ENCODE results near the gene TELO2. TPM values are rescaled to one million over a fixed set of nuclear protein-coding genes. Genes with fewer than 3 reads are reported as not detected.

The TELO2 gene
- total and polyA plus RNA-seq, 9 donors: 0.27 to 36.8 (median 31.7) TPM

GRCh38 chr16:1512774-1513173 lies 19.6 kb downstream of the TELO2 start:
- no peak overlapping the region for H3K27ac ChIP-seq
- H3K9me3 ChIP-seq: no peaks in the 10 kb centered on the region
- H3K4me3 ChIP-seq: no peak overlapping the region
- no peak for TF ChIP-seq POLR2A (IDR thresholded peaks at IDR 0.05)
- TF ChIP-seq EP300 (IDR thresholded peaks at IDR 0.05): no peak
- TF ChIP-seq CTCF (IDR thresholded peaks at IDR 0.05): no peak
- no peaks in the 10 kb centered on the region for H3K4me1 ChIP-seq (ENCODE audit: insufficient read depth)
- H3K36me3 ChIP-seq: no peaks in the 10 kb centered on the region
- H3K27me3 ChIP-seq: no peaks in the 10 kb centered on the region
- no peak for DNase-seq
- WGBS, 3 donors: 78 to 85% (median 83%) methylated on average over 15 of the region's 15 CpGs
- intact Hi-C loops (cut with DNase I): no loop called here

GRCh38 chr16:1514507-1514906 lies 21.3 kb downstream of the TELO2 start:
- TF ChIP-seq EP300 (IDR thresholded peaks at IDR 0.05) (no peak), POLR2A (IDR thresholded peaks at IDR 0.05) (no peak), CTCF (IDR thresholded peaks at IDR 0.05) (no peak)
- H3K36me3 ChIP-seq: no peaks in the 10 kb centered on the region
- 61 to 97% (median 97%) methylated on average over 3 of the region's 3 CpGs for WGBS, 3 donors
- H3K4me3 ChIP-seq: no peak overlapping the region
- H3K9me3 ChIP-seq: no peaks in the 10 kb centered on the region
- no peak for DNase-seq
- intact Hi-C loops (cut with DNase I): no loop called here
- H3K27ac ChIP-seq: no peak overlapping the region
- H3K4me1 ChIP-seq (ENCODE audit: insufficient read depth): no peaks in the 10 kb centered on the region
- H3K27me3 ChIP-seq: no peaks in the 10 kb centered on the region

GRCh38 chr16:1518626-1519135 lies 25.5 kb downstream of the TELO2 start:
- H3K4me1 ChIP-seq (ENCODE audit: insufficient read depth): no peaks in the 10 kb centered on the region
- no peaks in the 10 kb centered on the region for H3K9me3 ChIP-seq
- no peaks in the 10 kb centered on the region for H3K27me3 ChIP-seq
- TF ChIP-seq CTCF (IDR thresholded peaks at IDR 0.05): no peak
- no peak for TF ChIP-seq EP300 (IDR thresholded peaks at IDR 0.05)
- H3K36me3 ChIP-seq: no peaks in the 10 kb centered on the region
- intact Hi-C loops (cut with DNase I): no loop called here
- no peak overlapping the region for H3K27ac ChIP-seq
- WGBS, 3 donors: 87 to 95% (median 87%) methylated on average over 16 of the region's 16 CpGs
- no peak overlapping the region for H3K4me3 ChIP-seq
- DNase-seq: no peak

GRCh38 chr16:1519831-1520230 lies 26.7 kb downstream of the TELO2 start:
- WGBS, 3 donors: 90 to 96% (median 92%) methylated on average over 17 of the region's 17 CpGs
- no peaks in the 10 kb centered on the region for H3K36me3 ChIP-seq

More at GRCh38 chr16:1519831-1520230, 26.7 kb downstream of the TELO2 start:
- Histone ChIP-seq H3K27me3 (no peaks in the 10 kb centered on the region), H3K9me3 (no peaks in the 10 kb centered on the region), H3K4me1 (ENCODE audit: insufficient read depth) (no peaks in the 10 kb centered on the region), H3K27ac (no peak overlapping the region), H3K4me3 (no peak overlapping the region)
- DNase-seq: no peak
- intact Hi-C loops (cut with DNase I): no loop called here
- TF ChIP-seq POLR2A (IDR thresholded peaks at IDR 0.05): no peak
- TF ChIP-seq CTCF (IDR thresholded peaks at IDR 0.05): no peak
- no peak for TF ChIP-seq EP300 (IDR thresholded peaks at IDR 0.05)
